ENCODE results near the gene TCEA3.

Gene TCEA3

GRCh38 chr1:23341931-23342692 is 82.4 kb downstream of the TCEA3 start:
- Mint-ChIP-seq H3K4me3 (peak overlapping the region; percentile 95), H3K9me3 (no peaks in the 10 kb centered on the region), H3K27ac (ENCODE audit: low read depth) (peak overlapping the region; percentile 81), H3K27me3 (no peaks in the 10 kb centered on the region), H3K4me1 (peaks cover 55% of the 10 kb centered on the region), H3K36me3 (ENCODE audit: insufficient read depth) (peaks cover 25% of the 10 kb centered on the region)
- no peak for DNase-seq (ENCODE audit: low spot score in 2 of 2)
- ATAC-seq (replicated peaks; ENCODE audit: extremely low read depth, poor library complexity, severe bottlenecking) = no peak

GRCh38 chr1:23339632-23340031 is 84.9 kb downstream of the TCEA3 start:
- H3K27ac Mint-ChIP-seq (ENCODE audit: low read depth) = peak overlapping the region; percentile 81
- H3K36me3 Mint-ChIP-seq (ENCODE audit: insufficient read depth) = peaks cover 45% of the 10 kb centered on the region
- peak overlapping the region; percentile 95 for H3K4me3 Mint-ChIP-seq
- DNase-seq (ENCODE audit: low spot score in 2 of 2) (no peak), ATAC-seq (replicated peaks; ENCODE audit: extremely low read depth, poor library complexity, severe bottlenecking) (no peak)
- no peaks in the 10 kb centered on the region for H3K9me3 Mint-ChIP-seq
- peaks cover 49% of the 10 kb centered on the region for H3K4me1 Mint-ChIP-seq
- H3K27me3 Mint-ChIP-seq = no peaks in the 10 kb centered on the region

- Mint-ChIP-seq H3K9me3 (no peaks in the 10 kb centered on the region), H3K4me3 (no peak overlapping the region), H3K36me3 (ENCODE audit: insufficient read depth) (peaks cover 51% of the 10 kb centered on the region), H3K4me1 (peaks cover 44% of the 10 kb centered on the region), H3K27ac (ENCODE audit: low read depth) (no peak overlapping the region), H3K27me3 (no peaks in the 10 kb centered on the region)
- ATAC-seq (replicated peaks; ENCODE audit: extremely low read depth, poor library complexity, severe bottlenecking) = no peak
- no peak for DNase-seq (ENCODE audit: low spot score in 2 of 2)
These were observed 86.7 kb downstream of the TCEA3 start for GRCh38 chr1:23337869-23338268.

GRCh38 chr1:23331713-23332112 is 92.8 kb downstream of the TCEA3 start:
- ATAC-seq (replicated peaks; ENCODE audit: extremely low read depth, poor library complexity, severe bottlenecking) = no peak
- peaks cover 31% of the 10 kb centered on the region for H3K4me1 Mint-ChIP-seq
- H3K4me3 Mint-ChIP-seq = no peak overlapping the region
- H3K27ac Mint-ChIP-seq (ENCODE audit: low read depth) = no peak overlapping the region
- no peak for DNase-seq (ENCODE audit: low spot score in 2 of 2)
- no peaks in the 10 kb centered on the region for H3K9me3 Mint-ChIP-seq
- H3K36me3 Mint-ChIP-seq (ENCODE audit: insufficient read depth) = peaks cover 80% of the 10 kb centered on the region
- no peaks in the 10 kb centered on the region for H3K27me3 Mint-ChIP-seq
